ENCODE measurements around the gene KRT33A.
"Not testable (repeated sequence)": the region's sequence is repeated elsewhere in the genome, so short reads cannot be mapped to it uniquely, and the experiment has no call there.

The KRT33A gene

GRCh38 chr17:41346421-41346820 is 4.2 kb downstream of the KRT33A start:
- H3K4me1 ChIP-seq (ENCODE audit: control insufficient read depth, insufficient read depth, low read depth, low read length); H4K91ac ChIP-seq (ENCODE audit: low read length); H2BK120ac ChIP-seq (ENCODE audit: low read depth, low read length); H3K4me2 ChIP-seq (ENCODE audit: low read length, poor library complexity, severe bottlenecking); H4K8ac ChIP-seq (ENCODE audit: low read length); H3K27ac ChIP-seq (ENCODE audit: low read length, poor library complexity, severe bottlenecking); H3K4me3 ChIP-seq (ENCODE audit: insufficient read depth in 1 of 2, low read depth in 1 of 2, low read length in 2 of 2); H2BK12ac ChIP-seq (ENCODE audit: low read length in 2 of 2); H3K14ac ChIP-seq (ENCODE audit: low read length in 2 of 2); H2BK5ac ChIP-seq (ENCODE audit: low read depth, low read length, poor library complexity, severe bottlenecking); DNase-seq; H3K79me1 ChIP-seq (replicated peaks; ENCODE audit: low read length, poor library complexity, severe bottlenecking); H3K4ac ChIP-seq (ENCODE audit: low read depth in 1 of 2, low read length in 2 of 2); H2AK5ac ChIP-seq (ENCODE audit: low read length, severe bottlenecking); H2BK15ac ChIP-seq (ENCODE audit: low read depth, poor library complexity, severe bottlenecking); H3K23ac ChIP-seq (ENCODE audit: low read length in 2 of 2); H3K36me3 ChIP-seq (ENCODE audit: control insufficient read depth in 1 of 2, insufficient read depth in 2 of 2, low read depth in 1 of 2, low read length in 2 of 2); H3K18ac ChIP-seq (ENCODE audit: low read depth in 1 of 2, low read length in 2 of 2); H2AFZ ChIP-seq (ENCODE audit: low read depth, low read length); H3K9ac ChIP-seq (ENCODE audit: low read length): not testable (repeated sequence)
- H3K9me3 ChIP-seq (ENCODE audit: control insufficient read depth, low read length): peaks cover 26% of the 10 kb centered on the region
- WGBS: 93% methylated on average over 15 of the region's 16 CpGs
- peaks cover 0 to 26% of the 10 kb centered on the region in 2 experiments for H3K27me3 ChIP-seq (ENCODE audit: control insufficient read depth in 1 of 2, insufficient read depth in 1 of 2, low read length in 2 of 2)

DNA sequence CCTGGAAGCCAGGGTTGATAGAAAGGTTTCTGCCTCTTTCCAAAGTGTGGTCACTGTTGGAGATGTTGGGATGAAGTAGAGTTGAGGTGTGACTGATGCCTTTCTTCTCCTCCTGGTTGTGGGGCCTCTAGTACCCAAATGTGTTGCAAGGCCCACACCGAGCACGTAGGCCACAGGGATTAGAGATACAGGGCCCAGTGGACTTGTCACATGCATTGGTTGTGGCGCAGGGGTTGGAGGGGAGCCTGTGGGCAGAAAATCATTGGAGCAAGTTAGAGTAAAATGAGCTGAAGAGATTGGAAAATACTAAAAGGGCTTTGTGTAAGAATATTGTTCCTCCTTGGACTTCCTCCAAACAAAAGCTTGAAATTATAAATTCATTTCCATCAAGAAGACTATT is 4.6 kb downstream of the KRT33A start:
- WGBS: 86% methylated on average over 3 of the region's 3 CpGs
- H3K4me2 ChIP-seq (ENCODE audit: low read length, poor library complexity, severe bottlenecking): no peak overlapping the region
- H3K27ac ChIP-seq (ENCODE audit: low read length, poor library complexity, severe bottlenecking): no peak overlapping the region

GRCh38 chr17:41343029-41343428 is 7.6 kb downstream of the KRT33A start:
- no peak overlapping the region for H3K4me3 ChIP-seq (ENCODE audit: insufficient read depth in 1 of 2, low read depth in 1 of 2, low read length in 2 of 2)
- H4K8ac ChIP-seq (ENCODE audit: low read length): no peak overlapping the region
- no peak overlapping the region for H3K9ac ChIP-seq (ENCODE audit: low read length)
- peaks cover 8% of the 10 kb centered on the region for H3K4me1 ChIP-seq (ENCODE audit: control insufficient read depth, insufficient read depth, low read depth, low read length)
- no peak overlapping the region for H2BK120ac ChIP-seq (ENCODE audit: low read depth, low read length)
- no peak overlapping the region for H3K4ac ChIP-seq (ENCODE audit: low read depth in 1 of 2, low read length in 2 of 2)
- H3K27me3 ChIP-seq (ENCODE audit: control insufficient read depth in 1 of 2, insufficient read depth in 1 of 2, low read length in 2 of 2): peaks cover 0 to 27% of the 10 kb centered on the region in 2 experiments
- H2AK5ac ChIP-seq (ENCODE audit: low read length, severe bottlenecking): no peak overlapping the region
- no peak for DNase-seq
- no peaks in the 10 kb centered on the region for H3K79me1 ChIP-seq (replicated peaks; ENCODE audit: low read length, poor library complexity, severe bottlenecking)
- H2BK15ac ChIP-seq (ENCODE audit: low read depth, poor library complexity, severe bottlenecking): no peak overlapping the region
- no peak overlapping the region for H3K4me2 ChIP-seq (ENCODE audit: low read length, poor library complexity, severe bottlenecking)
- peaks cover 28% of the 10 kb centered on the region for H3K9me3 ChIP-seq (ENCODE audit: control insufficient read depth, low read length)
- H3K36me3 ChIP-seq (ENCODE audit: control insufficient read depth in 1 of 2, insufficient read depth in 2 of 2, low read depth in 1 of 2, low read length in 2 of 2): no peaks in the 10 kb centered on the region
- H2BK12ac ChIP-seq (ENCODE audit: low read length in 2 of 2): no peak overlapping the region
- H4K91ac ChIP-seq (ENCODE audit: low read length): no peak overlapping the region
- H3K27ac ChIP-seq (ENCODE audit: low read length, poor library complexity, severe bottlenecking): no peak overlapping the region
- H3K14ac ChIP-seq (ENCODE audit: low read length in 2 of 2): no peak overlapping the region
- no peak overlapping the region for H2BK5ac ChIP-seq (ENCODE audit: low read depth, low read length, poor library complexity, severe bottlenecking)
- no peak overlapping the region for H2AFZ ChIP-seq (ENCODE audit: low read depth, low read length)
- no peak overlapping the region for H3K18ac ChIP-seq (ENCODE audit: low read depth in 1 of 2, low read length in 2 of 2)
- no peak overlapping the region for H3K23ac ChIP-seq (ENCODE audit: low read length in 2 of 2)
- WGBS: 59% methylated on average over 3 of the region's 3 CpGs

More for the DNA sequence above, 4.6 kb downstream of the KRT33A start:
- H3K18ac ChIP-seq (ENCODE audit: low read depth in 1 of 2, low read length in 2 of 2): no peak overlapping the region
- H3K4me3 ChIP-seq (ENCODE audit: insufficient read depth in 1 of 2, low read depth in 1 of 2, low read length in 2 of 2): no peak overlapping the region
- H4K91ac ChIP-seq (ENCODE audit: low read length): no peak overlapping the region
- H3K4ac ChIP-seq (ENCODE audit: low read depth in 1 of 2, low read length in 2 of 2): no peak overlapping the region
- no peaks in the 10 kb centered on the region for H3K4me1 ChIP-seq (ENCODE audit: control insufficient read depth, insufficient read depth, low read depth, low read length)
- no peak overlapping the region for H3K9ac ChIP-seq (ENCODE audit: low read length)
- H2AFZ ChIP-seq (ENCODE audit: low read depth, low read length): no peak overlapping the region
- no peaks in the 10 kb centered on the region for H3K79me1 ChIP-seq (replicated peaks; ENCODE audit: low read length, poor library complexity, severe bottlenecking)
- no peak overlapping the region for H2BK120ac ChIP-seq (ENCODE audit: low read depth, low read length)
- H2BK15ac ChIP-seq (ENCODE audit: low read depth, poor library complexity, severe bottlenecking): no peak overlapping the region
- no peaks in the 10 kb centered on the region for H3K36me3 ChIP-seq (ENCODE audit: control insufficient read depth in 1 of 2, insufficient read depth in 2 of 2, low read depth in 1 of 2, low read length in 2 of 2)
- no peak for DNase-seq
- H2AK5ac ChIP-seq (ENCODE audit: low read length, severe bottlenecking): no peak overlapping the region
- H2BK12ac ChIP-seq (ENCODE audit: low read length in 2 of 2): no peak overlapping the region
- H3K9me3 ChIP-seq (ENCODE audit: control insufficient read depth, low read length): peaks cover 26% of the 10 kb centered on the region
- no peak overlapping the region for H4K8ac ChIP-seq (ENCODE audit: low read length)
- peaks cover 0 to 22% of the 10 kb centered on the region in 2 experiments for H3K27me3 ChIP-seq (ENCODE audit: control insufficient read depth in 1 of 2, insufficient read depth in 1 of 2, low read length in 2 of 2)
- H3K23ac ChIP-seq (ENCODE audit: low read length in 2 of 2): no peak overlapping the region
- H2BK5ac ChIP-seq (ENCODE audit: low read depth, low read length, poor library complexity, severe bottlenecking): no peak overlapping the region
- no peak overlapping the region for H3K14ac ChIP-seq (ENCODE audit: low read length in 2 of 2)

GRCh38 chr17:41340934-41341861 is 9.4 kb downstream of the KRT33A start:
- no peak overlapping the region for H2AK5ac ChIP-seq (ENCODE audit: low read length, severe bottlenecking)
- H3K4me3 ChIP-seq (ENCODE audit: insufficient read depth in 1 of 2, low read depth in 1 of 2, low read length in 2 of 2): no peak overlapping the region
- peaks cover 28% of the 10 kb centered on the region for H3K9me3 ChIP-seq (ENCODE audit: control insufficient read depth, low read length)
- H2BK120ac ChIP-seq (ENCODE audit: low read depth, low read length): no peak overlapping the region
- no peak overlapping the region for H3K14ac ChIP-seq (ENCODE audit: low read length in 2 of 2)
- no peak overlapping the region for H2BK15ac ChIP-seq (ENCODE audit: low read depth, poor library complexity, severe bottlenecking)
- H2AFZ ChIP-seq (ENCODE audit: low read depth, low read length): no peak overlapping the region
- no peak overlapping the region for H3K23ac ChIP-seq (ENCODE audit: low read length in 2 of 2)
- DNase-seq: no peak
- no peaks in the 10 kb centered on the region for H3K79me1 ChIP-seq (replicated peaks; ENCODE audit: low read length, poor library complexity, severe bottlenecking)
- H3K4ac ChIP-seq (ENCODE audit: low read depth in 1 of 2, low read length in 2 of 2): no peak overlapping the region
- no peak overlapping the region for H3K18ac ChIP-seq (ENCODE audit: low read depth in 1 of 2, low read length in 2 of 2)
- peaks cover 0 to 23% of the 10 kb centered on the region in 2 experiments for H3K27me3 ChIP-seq (ENCODE audit: control insufficient read depth in 1 of 2, insufficient read depth in 1 of 2, low read length in 2 of 2)
- no peak overlapping the region for H4K91ac ChIP-seq (ENCODE audit: low read length)
- no peak overlapping the region for H2BK5ac ChIP-seq (ENCODE audit: low read depth, low read length, poor library complexity, severe bottlenecking)
- H3K9ac ChIP-seq (ENCODE audit: low read length): no peak overlapping the region
- peak overlapping the region; percentile 7 for H3K27ac ChIP-seq (ENCODE audit: low read length, poor library complexity, severe bottlenecking)
- no peak overlapping the region for H2BK12ac ChIP-seq (ENCODE audit: low read length in 2 of 2)
- no peak overlapping the region for H4K8ac ChIP-seq (ENCODE audit: low read length)
- H3K4me1 ChIP-seq (ENCODE audit: control insufficient read depth, insufficient read depth, low read depth, low read length): peaks cover 8% of the 10 kb centered on the region
- H3K36me3 ChIP-seq (ENCODE audit: control insufficient read depth in 1 of 2, insufficient read depth in 2 of 2, low read depth in 1 of 2, low read length in 2 of 2): no peaks in the 10 kb centered on the region
- H3K4me2 ChIP-seq (ENCODE audit: low read length, poor library complexity, severe bottlenecking): no peak overlapping the region
- 76% methylated on average over 6 of the region's 7 CpGs for WGBS

Measured in mesenchymal stem cell (in vitro differentiated cells and primary cell).